NB4 (cell line): Measurements from ENCODE around the gene C4B.

Experiments used
- POLR2A ChIP-seq: IDR thresholded peaks from 2 replicates; pipeline ENCODE4 v1.6.1; 2011; ENCODE audit warnings: mild to moderate bottlenecking; ENCODE audit not compliant: insufficient read length; ENCODE audit errors: extremely low read depth
- TF ChIP-seq, protein P1 (sequence below): IDR thresholded peaks from 2 replicates; pipeline ENCODE4 v1.6.1; 2011; ENCODE audit warnings: low read depth, low read length

DNA sequence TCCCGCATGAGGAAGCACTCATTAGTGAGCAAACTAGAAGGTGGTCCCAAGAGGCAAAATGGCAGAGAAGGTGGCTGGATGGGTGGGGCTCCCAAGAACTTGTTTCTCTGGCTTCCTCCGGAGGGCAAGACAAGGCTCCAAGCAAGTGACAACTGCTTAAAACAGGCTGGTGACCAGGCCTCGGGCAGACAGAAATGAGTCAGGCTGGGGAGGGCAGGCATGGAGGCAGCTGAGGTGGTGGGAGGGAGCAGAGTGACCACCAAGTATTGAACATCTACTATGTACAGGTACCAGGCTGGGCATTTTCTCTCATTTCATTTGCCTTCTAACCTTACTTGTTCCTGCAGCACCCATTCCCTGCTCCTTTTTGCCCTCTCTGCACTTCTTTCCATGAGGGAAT lies 61.2 kb downstream of the C4B start:
- no peak for TF ChIP-seq POLR2A
- TF ChIP-seq, protein P1, sequence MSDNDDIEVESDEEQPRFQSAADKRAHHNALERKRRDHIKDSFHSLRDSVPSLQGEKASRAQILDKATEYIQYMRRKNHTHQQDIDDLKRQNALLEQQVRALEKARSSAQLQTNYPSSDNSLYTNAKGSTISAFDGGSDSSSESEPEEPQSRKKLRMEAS: no peak
